HuH-7.5 (cell line): ENCODE data around the gene UBTD2.
"Not testable (repeated sequence)": the region's sequence is repeated elsewhere in the genome, so short reads cannot be mapped to it uniquely, and the experiment has no call there.

Experiments used
- DNase-seq: peaks from one replicate; pipeline ENCODE4 v3.0.0; 2011; ENCODE audit warnings: low spot score

The UBTD2 gene

DNA sequence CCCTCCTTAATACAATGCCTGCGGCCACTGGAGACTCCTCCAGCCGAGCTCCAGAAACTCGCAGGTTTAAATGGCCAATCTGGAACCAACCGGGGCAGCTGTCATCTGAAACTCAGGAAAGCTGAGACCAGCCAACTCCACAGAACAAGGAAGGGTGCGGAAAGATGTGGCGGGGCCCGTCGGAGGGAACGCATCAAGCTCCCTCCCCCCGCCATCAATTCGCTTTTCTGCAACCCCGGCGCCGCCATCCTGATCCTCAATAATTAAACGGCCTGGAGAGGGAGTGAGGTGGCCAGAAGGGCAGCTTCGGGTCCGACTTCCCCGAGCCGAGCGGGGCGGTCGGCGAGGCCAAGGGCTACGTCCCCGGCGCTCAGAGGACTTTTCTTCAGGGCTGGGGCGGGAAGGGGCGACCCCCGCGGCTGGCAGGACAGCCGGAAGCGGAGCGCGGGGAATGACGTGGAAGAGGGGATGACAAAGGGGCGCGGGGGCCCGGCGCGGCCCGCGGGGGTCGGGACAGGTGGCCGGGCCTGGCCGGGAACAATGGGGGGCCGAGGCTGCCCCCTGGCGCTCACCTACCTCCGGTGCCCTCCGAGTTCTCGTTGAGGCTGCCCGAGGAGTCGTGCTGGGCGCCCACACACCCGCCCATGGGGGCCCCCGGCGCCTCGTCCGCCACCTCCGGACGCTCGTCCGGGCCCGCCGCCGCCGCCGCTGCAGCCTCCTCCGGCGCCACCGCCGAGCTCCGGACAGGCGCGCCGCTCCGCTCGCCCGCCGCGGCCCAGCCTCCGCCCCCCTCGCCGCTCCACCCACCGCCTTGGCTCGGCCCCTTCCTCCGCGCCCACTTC is at the start of gene UBTD2:
TSS of gene UBTD2 (minus strand) at position 745 of the 842 bp plus-strand sequence. CDS start at position 646, 99 bp downstream.
- peak; percentile 86 for DNase-seq

- not testable (repeated sequence) for DNase-seq
Observed at GRCh38 chr5:172326901-172327300, 43.3 kb upstream of the UBTD2 start.

GRCh38 chr5:172325452-172325851 is 41.9 kb upstream of the UBTD2 start:
- DNase-seq = no peak

DNA sequence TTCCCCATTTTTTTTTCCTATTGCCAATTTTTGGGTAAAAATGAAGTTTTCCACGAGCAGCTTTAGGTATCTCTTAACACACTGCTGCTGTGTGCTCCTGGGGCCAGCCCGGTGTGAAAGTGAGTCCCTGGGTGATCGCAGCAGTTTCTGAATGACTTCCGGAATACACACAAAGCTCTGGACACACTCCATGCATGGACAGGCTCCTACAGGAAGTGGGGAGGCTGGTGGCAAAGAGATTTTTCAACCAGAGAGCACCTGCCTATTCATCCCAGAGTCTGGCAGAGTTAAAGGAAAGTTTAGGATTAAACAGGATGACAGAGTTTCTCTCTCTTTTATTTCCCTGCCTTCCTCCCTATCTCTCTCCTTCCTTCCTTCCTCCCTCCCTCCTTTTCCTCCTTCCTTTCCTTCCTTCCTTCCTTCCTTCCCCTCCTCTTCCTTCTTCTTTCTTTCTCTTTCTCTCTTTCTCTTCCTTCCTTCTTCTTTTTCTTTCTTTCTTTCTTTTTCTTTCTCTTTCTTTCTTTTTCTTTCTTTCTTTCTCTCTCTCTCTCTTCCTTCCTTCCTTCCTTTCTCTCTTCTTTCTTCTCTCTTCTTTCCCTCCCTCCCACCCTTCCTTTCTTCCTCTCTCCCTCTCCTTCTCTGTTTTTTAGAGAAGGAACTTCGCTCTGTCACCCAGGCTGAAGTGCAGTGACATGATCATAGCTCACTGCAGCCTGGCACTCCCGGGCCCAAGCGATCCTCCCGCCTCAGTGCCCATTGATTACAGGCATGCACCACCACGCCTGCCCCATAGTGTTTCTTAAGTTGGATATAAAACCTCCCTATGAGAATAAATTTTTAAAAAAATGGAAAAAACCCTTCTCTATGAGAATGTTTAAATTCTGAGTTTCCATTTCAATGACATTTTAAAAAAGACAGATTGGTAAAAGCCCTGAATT is 38.7 kb upstream of the UBTD2 start:
- no peak for DNase-seq

DNA sequence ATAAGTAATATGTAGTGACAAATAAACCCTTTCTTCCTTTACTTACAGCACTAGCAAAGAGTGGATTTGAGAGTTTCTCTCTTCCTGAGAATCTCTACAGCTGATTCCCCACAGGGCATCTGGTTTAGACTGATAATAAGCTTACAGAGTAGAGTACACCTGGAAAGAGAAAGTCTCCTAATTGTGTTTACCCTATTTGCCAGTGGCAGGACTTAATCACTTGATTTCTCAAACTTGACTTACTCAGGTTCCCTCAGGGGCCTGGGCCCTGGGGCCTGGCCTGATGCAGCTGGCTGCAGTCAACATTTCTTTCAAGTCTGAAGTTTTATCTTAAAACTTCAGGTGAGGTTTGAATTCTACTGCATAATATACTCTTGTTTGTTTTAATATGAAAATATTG is 38.0 kb upstream of the UBTD2 start:
- DNase-seq = no peak

GRCh38 chr5:172319708-172320441 is 36.3 kb upstream of the UBTD2 start:
- no peak for DNase-seq

GRCh38 chr5:172315587-172316493 is 32.3 kb upstream of the UBTD2 start:
- DNase-seq = no peak

GRCh38 chr5:172313915-172314314 is 30.4 kb upstream of the UBTD2 start:
- DNase-seq = no peak

DNA sequence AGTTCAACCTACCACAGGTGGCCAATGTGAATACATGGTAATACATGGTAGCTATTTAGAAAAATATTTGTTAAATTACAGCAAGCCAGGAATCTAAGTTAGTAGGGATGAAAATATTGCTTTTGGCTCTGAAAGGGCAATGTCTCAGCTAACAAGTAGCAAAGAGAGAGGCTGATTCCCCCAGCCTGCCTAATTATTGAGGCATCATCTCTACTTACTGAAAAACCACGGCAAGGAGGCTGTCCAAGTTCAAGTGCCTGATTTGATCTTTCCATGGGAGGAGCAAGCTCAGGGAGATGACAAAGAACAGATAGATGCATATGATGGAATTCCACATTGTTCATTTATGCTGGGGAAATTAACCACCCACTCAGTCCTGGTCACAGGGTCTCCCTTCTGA is 28.7 kb upstream of the UBTD2 start:
- no peak for DNase-seq

DNA sequence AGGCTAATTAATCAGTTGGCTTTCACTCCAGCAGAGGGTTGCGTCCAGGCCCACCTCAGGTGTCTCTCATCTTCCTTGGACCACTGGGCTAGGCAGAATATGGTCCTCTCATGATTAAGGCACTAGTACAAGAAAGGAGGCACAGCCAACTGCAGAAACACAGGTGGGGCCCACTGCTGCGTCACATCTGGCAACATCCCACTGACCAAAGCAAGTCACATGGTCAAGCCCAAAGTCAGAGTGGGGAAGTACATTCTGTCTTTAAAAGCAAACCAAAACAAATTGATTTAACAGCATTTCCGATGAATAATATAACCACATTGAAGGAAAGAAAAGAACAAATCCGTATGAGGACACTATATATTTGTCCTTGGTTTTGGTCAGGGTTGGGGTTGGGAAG is 28.0 kb upstream of the UBTD2 start:
- DNase-seq = no peak

DNA sequence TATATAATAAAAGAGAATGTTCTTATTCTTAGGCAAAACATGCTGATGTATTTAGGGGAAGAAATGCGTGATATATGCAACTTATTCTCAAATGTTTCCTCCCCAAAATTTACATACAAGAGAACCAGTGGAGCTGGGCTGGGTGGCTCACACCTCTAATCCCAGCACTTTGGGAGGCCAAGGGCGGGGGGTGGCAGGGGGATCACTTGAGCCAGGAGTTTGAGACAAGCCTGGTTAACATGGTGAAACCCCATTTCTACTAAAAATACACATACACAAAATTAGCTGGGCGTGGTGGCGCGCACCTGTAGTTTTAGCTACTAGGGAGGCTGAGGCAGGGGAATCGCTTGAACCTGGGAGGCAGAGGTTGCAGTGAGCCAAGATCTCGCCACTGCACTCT is 27.5 kb upstream of the UBTD2 start:
- no peak for DNase-seq

DNA sequence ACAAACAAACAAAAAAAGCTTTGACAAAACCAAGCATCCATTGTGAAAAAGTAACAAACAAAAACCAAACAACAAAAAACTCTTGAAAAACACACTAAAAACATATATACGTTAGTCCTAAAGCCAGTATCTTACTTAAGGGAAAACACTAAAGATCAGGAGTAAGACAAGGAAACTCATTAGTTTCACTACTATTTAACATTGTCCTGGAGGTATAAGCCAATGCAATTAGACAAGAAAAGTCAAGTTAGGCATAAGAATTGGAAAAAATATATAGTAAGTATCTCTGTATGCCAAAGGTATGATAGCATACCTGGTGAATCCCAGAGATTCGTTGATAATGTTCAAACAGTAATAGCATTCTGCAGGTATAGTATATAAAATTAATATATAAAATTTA is 21.8 kb upstream of the UBTD2 start:
- no peak for DNase-seq

GRCh38 chr5:172303572-172304335 is 20.2 kb upstream of the UBTD2 start:
- no peak for DNase-seq

DNA sequence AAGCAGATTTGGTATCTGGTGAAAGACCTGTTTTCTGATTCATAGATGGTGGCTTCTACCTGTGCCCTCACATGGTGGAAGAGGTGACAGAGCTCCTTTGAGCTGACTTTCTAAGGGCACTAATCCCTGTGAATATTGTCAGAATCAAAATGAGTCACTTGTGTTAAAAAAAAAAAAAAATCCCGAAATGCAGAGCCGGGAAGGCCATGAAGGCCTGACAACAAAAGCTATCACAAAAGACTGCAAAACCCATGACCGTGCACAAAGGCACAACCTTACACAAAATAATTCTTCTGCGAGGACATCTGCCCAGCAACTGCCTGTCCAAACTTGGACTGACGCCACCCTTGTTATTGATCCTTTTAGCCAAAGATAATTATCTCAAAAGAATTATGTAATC is 19.6 kb upstream of the UBTD2 start:
- no peak for DNase-seq

GRCh38 chr5:172302047-172302710 is 18.6 kb upstream of the UBTD2 start:
- DNase-seq = no peak

DNA sequence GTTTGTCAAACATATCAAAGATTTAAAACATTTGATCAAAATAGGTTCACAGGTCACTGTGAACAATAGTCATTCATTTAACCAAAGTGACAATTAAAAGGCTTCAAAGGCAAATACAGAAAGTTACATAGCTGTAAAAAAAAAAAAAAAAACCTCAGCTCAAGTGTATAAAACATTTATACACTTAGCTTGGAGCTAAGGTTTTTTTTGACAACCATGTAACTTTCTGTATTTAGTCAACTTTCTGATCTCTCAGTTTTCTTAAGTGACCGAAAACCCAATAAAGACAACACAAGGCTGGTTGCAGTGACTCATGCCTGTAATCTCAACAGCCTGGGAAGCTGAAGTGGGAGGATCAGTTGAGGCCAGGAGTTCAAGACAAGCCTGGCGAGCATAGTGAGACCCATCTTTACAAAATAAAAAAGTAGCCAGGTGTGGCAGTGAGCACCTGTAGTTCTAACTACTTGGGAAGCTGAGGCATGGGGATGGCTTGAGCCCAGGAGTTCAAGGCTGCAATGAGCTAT is 16.4 kb upstream of the UBTD2 start:
- no peak for DNase-seq

DNA sequence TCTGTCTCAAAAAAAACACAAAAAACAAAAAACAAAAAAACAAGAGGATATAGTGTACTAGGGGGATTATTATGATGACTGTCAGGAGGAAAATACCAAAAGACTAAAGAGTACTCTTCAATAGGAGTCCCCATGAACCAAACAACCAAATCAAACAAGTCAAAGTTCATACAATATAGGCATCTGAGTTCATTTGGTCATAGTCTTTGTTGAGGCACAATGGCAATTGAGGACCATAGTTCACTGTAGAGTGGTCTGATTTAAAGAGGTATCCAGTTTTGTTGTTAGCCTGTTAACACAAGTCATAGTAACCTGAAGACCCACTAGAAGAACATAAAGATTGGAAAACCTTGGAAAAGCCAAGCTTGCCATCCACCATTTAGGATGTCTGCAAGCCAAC is 11.3 kb upstream of the UBTD2 start:
- no peak for DNase-seq

DNA sequence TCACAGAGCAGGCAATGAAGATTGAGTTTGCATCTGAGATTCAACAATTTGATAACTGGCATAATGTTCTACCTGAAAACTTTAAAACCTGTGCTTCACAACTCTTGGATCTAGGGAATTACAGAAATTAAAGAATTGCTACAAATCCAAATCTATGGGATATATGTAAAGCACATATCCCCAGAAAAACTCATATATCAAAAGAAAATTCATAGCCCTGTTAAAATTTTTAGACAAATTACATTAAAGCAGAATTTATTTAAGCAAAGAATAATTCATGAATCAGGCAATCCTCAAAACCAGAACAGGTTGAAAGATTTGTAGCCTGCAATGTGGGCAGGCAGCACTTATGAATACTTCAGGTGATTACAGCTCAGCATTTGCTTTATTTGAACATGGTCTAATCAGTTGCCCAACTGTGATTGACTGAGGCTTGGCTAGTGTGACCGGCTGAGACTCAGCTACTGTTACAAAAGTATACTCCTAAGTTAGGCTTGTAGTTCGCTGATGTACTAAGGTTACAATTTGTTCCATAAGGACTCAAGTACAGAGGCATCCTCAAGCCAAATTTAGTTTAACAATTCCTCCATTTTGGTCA is 10.3 kb upstream of the UBTD2 start:
- DNase-seq = no peak

DNA sequence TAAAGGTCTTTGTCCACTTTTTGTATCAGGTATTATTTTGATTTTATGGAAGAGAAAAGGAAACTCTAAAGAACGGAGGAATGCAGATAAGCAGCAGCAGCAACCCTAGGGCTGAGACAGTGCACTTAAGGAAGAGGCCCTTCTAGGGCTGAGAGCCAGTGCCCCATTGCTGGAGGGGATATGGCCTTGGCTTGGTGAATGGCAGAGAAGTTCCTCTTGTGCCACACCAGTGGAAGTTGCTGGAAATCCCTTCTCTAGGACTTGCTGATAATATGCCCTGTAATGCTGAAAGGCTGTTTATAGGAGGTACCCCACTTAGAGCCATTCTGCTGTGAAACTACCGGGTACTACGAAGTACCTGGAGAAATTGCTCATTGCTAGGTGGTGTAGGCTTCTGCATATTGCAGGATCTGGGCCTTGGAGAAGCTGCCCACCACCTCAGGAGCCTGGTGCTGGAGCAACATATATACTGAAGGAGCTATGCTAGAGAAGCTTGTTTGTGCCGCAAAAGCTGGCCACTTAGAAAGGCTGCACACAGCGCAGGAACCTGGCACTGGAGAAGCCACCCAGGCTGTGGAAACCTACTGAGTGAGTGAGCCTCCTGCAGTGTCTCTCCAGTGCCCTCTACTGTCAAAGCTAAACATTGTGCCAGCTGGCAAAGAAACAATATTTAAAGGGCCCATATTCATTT is 9.6 kb upstream of the UBTD2 start:
- DNase-seq = peak; percentile 62
